ENCODE results near the gene SMLR1.

DNA sequence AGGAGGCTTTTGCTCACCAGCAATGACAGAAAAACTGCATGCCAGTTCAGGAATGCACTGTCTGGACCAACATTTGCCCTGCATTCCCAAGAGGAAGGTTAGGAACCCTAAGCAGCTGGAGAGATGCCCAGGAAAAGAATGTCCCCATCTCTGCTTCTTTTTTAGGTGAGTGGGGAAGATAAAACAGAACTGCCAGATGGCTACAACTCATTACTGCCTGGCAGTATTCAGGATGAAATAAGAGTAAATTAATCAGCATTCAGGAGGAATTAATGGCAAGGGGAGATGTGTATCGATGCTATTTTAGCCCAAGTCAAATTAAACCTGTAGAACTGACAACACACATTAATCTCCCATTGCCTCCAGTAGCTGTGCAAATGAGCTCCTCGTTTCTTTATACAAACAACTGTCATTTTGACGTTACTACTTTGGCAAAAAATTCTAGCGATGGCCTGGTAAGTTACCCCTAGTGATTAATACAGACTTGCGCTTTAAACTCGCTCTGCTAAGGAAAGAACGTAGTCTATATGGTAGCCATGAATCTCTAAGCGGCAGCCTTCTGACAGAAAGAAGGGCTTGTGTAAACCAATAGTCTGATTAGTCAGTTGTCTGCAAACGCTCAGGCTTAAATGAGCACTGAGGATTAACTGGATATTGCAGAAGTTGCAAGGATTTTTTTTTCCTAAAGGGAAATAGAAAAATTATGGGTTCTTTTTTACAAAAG, 16.7 kb upstream of the SMLR1 start:
- TF ChIP-seq, protein P1, sequence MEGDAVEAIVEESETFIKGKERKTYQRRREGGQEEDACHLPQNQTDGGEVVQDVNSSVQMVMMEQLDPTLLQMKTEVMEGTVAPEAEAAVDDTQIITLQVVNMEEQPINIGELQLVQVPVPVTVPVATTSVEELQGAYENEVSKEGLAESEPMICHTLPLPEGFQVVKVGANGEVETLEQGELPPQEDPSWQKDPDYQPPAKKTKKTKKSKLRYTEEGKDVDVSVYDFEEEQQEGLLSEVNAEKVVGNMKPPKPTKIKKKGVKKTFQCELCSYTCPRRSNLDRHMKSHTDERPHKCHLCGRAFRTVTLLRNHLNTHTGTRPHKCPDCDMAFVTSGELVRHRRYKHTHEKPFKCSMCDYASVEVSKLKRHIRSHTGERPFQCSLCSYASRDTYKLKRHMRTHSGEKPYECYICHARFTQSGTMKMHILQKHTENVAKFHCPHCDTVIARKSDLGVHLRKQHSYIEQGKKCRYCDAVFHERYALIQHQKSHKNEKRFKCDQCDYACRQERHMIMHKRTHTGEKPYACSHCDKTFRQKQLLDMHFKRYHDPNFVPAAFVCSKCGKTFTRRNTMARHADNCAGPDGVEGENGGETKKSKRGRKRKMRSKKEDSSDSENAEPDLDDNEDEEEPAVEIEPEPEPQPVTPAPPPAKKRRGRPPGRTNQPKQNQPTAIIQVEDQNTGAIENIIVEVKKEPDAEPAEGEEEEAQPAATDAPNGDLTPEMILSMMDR (IDR thresholded peaks at IDR 0.05): no peak
- TF ChIP-seq POLR2A (IDR thresholded peaks at IDR 0.05): no peak

Data from sigmoid colon (tissue), 3 donors.